Measurements from ENCODE around the gene PTPN7.

GRCh38 chr1:202153284-202153683, 7.1 kb downstream of the PTPN7 start:
- TF ChIP-seq POLR2AphosphoS5 (IDR thresholded peaks at IDR 0.05; ENCODE audit: low read depth, low read length) (no peak), POLR2A (IDR thresholded peaks at IDR 0.05; ENCODE audit: low read depth, low read length) (no peak), TAF1 (IDR thresholded peaks at IDR 0.05; ENCODE audit: borderline replicate concordance, low read depth, low read length) (no peak)

Data from GM12892 (cell line).